ENCODE measurements around the gene SULT1A3. TPM values are rescaled to one million over a fixed set of nuclear protein-coding genes. Genes with fewer than 3 reads are reported as not detected.
"Not testable (repeated sequence)": the region's sequence is repeated elsewhere in the genome, so short reads cannot be mapped to it uniquely, and the experiment has no call there.

The SULT1A3 gene
- total RNA-seq, 1 donor from 2014 or later, result 33.0 TPM

DNA sequence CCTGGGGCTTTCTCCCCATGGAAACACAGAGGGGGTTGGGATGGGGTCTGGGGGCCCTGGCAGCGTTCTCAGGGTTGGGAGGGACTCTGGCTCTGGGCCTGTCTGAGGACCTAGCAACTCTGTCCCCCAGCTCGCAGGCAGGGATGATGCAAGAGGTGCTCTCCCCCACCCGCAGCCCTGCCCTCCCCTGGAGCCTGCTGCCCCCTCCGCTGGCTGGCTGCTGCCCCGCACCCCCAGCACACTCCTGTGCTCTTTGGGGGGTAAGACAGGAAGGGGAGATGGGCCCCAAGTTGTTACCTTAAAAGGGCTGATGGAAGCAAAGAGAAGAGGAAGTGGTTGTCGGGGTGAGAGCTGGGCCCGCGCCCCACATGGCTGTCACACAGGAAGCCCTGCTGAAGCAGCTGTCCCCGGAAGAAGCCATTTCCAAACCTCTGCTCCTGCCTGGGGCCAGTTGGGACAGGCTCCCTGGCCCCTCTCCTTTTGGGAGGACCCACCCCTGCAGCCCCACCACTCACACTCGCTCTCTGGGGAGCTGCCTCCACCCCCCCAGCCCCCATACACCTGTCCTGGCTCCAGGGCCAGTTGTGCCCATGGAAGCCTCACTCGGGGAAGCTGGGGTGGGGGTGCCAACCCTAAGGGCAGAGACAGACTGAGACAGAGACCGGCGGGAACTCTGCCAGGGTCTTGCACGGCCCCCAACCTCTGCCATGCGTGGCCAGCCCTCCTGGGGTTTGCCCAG is 13.2 kb upstream of the SULT1A3 start:
- TF ChIP-seq, protein P1, sequence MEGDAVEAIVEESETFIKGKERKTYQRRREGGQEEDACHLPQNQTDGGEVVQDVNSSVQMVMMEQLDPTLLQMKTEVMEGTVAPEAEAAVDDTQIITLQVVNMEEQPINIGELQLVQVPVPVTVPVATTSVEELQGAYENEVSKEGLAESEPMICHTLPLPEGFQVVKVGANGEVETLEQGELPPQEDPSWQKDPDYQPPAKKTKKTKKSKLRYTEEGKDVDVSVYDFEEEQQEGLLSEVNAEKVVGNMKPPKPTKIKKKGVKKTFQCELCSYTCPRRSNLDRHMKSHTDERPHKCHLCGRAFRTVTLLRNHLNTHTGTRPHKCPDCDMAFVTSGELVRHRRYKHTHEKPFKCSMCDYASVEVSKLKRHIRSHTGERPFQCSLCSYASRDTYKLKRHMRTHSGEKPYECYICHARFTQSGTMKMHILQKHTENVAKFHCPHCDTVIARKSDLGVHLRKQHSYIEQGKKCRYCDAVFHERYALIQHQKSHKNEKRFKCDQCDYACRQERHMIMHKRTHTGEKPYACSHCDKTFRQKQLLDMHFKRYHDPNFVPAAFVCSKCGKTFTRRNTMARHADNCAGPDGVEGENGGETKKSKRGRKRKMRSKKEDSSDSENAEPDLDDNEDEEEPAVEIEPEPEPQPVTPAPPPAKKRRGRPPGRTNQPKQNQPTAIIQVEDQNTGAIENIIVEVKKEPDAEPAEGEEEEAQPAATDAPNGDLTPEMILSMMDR (conservative IDR thresholded peaks at IDR 0.05), result no peak
- Mint-ChIP-seq H3K27ac (no peak overlapping the region), H3K36me3 (no peaks in the 10 kb centered on the region), H3K4me1 (ENCODE audit: unreplicated experiment) (peaks cover 5% of the 10 kb centered on the region), H3K27me3 (no peaks in the 10 kb centered on the region), H3K9me3 (no peaks in the 10 kb centered on the region), H3K4me3 (no peak overlapping the region)
- no peak for DNase-seq (ENCODE audit: extremely low spot score, unreplicated experiment)

DNA sequence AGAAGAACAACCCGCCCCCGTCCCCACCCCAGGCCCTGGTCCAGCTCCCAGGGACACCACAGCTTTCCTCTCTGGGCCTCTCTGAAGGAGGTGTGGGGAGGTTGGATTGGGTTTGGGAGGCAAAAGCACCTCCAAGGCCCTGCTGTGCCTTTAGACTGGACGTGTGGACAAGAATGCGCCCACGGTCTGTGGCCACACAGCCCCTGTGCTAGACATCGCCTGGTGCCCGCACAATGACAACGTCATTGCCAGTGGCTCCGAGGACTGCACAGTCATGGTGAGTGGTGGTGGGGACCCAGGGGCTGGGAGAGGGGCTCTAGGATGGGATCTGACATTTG is 12.6 kb upstream of the SULT1A3 start:
- Mint-ChIP-seq H3K4me3 (no peak overlapping the region), H3K27me3 (no peaks in the 10 kb centered on the region), H3K9me3 (no peaks in the 10 kb centered on the region), H3K36me3 (no peaks in the 10 kb centered on the region), H3K27ac (no peak overlapping the region), H3K4me1 (ENCODE audit: unreplicated experiment) (peaks cover 5% of the 10 kb centered on the region)
- DNase-seq (ENCODE audit: extremely low spot score, unreplicated experiment), result no peak
- TF ChIP-seq, protein P1 (conservative IDR thresholded peaks at IDR 0.05), result no peak

DNA sequence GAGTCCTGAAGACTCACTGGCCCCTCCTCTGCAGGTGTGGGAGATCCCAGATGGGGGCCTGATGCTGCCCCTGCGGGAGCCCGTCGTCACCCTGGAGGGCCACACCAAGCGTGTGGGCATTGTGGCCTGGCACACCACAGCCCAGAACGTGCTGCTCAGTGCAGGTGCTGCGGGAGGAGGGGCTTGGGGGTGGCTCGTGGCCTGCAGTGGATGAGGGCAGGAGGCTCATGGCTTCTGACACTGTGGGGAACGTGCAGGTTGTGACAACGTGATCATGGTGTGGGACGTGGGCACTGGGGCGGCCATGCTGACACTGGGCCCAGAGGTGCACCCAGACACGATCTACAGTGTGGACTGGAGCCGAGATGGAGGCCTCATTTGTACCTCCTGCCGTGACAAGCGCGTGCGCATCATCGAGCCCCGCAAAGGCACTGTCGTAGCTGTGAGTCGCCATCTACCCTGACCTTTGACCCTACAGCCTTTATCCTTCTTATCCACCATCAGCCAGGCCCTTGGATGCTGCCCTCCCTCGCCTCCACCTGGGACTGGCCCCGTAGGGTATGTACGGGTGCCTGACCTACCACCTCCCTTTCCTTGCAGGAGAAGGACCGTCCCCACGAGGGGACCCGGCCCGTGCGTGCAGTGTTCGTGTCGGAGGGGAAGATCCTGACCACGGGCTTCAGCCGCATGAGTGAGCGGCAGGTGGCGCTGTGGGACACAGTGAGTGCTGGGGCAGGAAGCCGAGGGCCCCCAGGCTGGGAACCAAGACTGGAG is 12.1 kb upstream of the SULT1A3 start:
- no peak overlapping the region for H3K4me3 Mint-ChIP-seq
- H3K27me3 Mint-ChIP-seq, result no peaks in the 10 kb centered on the region
- peaks cover 5% of the 10 kb centered on the region for H3K4me1 Mint-ChIP-seq (ENCODE audit: unreplicated experiment)
- no peaks in the 10 kb centered on the region for H3K36me3 Mint-ChIP-seq
- no peaks in the 10 kb centered on the region for H3K9me3 Mint-ChIP-seq
- peak; percentile 78 for DNase-seq (ENCODE audit: extremely low spot score, unreplicated experiment)
- H3K27ac Mint-ChIP-seq, result no peak overlapping the region
- TF ChIP-seq, protein P1 (conservative IDR thresholded peaks at IDR 0.05), result peak; percentile 65

DNA sequence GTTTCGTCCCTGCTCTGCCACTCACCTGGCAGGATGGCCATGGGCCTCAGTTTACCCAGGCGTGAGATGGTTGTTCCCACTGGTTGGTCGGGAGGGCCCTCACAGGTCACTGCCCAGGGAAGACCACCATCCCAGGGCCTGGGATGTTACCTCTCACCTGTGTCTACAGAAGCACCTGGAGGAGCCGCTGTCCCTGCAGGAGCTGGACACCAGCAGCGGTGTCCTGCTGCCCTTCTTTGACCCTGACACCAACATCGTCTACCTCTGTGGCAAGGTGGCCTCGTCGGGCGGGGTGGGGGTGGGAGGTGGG is 11.5 kb upstream of the SULT1A3 start:
- H3K4me1 Mint-ChIP-seq (ENCODE audit: unreplicated experiment), result peaks cover 5% of the 10 kb centered on the region
- no peaks in the 10 kb centered on the region for H3K9me3 Mint-ChIP-seq
- H3K27ac Mint-ChIP-seq, result no peak overlapping the region
- TF ChIP-seq, protein P1 (conservative IDR thresholded peaks at IDR 0.05), result no peak
- DNase-seq (ENCODE audit: extremely low spot score, unreplicated experiment), result no peak
- no peaks in the 10 kb centered on the region for H3K36me3 Mint-ChIP-seq
- H3K27me3 Mint-ChIP-seq, result no peaks in the 10 kb centered on the region
- no peak overlapping the region for H3K4me3 Mint-ChIP-seq

DNA sequence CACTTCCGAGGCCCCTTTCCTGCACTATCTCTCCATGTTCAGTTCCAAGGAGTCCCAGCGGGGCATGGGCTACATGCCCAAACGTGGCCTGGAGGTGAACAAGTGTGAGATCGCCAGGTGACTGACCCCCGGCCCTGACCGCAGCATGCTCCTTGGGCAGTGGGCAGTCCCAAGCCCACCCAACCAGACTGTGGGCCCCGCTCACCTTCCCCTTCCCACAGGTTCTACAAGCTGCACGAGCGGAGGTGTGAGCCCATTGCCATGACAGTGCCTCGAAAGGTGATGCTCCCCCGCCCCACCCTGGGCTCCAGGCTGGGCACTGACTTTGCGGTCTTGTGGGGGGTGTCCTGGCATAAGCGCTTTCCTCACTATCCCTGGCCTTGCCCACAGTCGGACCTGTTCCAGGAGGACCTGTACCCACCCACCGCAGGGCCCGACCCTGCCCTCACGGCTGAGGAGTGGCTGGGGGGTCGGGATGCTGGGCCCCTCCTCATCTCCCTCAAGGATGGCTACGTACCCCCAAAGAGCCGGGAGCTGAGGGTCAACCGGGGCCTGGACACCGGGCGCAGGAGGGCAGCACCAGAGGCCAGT is 11.0 kb upstream of the SULT1A3 start:
- TF ChIP-seq, protein P1 (conservative IDR thresholded peaks at IDR 0.05), result no peak
- no peak overlapping the region for H3K4me3 Mint-ChIP-seq
- no peak for DNase-seq (ENCODE audit: extremely low spot score, unreplicated experiment)
- peaks cover 5% of the 10 kb centered on the region for H3K4me1 Mint-ChIP-seq (ENCODE audit: unreplicated experiment)
- H3K9me3 Mint-ChIP-seq, result no peaks in the 10 kb centered on the region
- H3K27me3 Mint-ChIP-seq, result no peaks in the 10 kb centered on the region
- no peak overlapping the region for H3K27ac Mint-ChIP-seq
- no peaks in the 10 kb centered on the region for H3K36me3 Mint-ChIP-seq

DNA sequence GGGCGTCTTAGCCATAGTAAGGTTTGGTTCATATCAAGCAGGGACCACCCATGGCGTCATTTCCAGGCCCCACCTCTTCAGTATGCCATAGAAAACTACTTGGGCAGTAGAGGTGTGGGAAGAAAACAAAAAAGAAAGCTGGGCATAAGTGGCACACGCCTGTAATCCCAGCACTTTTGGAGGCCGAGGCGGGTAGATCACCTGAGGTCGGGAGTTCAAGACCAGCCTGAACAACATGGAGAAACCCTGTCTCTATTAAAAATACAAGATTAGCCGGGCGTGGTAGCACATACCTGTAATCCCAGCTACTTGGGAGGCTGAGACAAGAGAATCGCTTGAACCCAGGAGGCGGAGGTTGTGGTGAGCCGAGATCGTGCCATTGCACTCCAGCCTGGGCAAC is 7.9 kb upstream of the SULT1A3 start:
- not testable (repeated sequence) for H3K36me3 Mint-ChIP-seq; H3K27me3 Mint-ChIP-seq; H3K9me3 Mint-ChIP-seq; H3K27ac Mint-ChIP-seq; H3K4me3 Mint-ChIP-seq; DNase-seq (ENCODE audit: extremely low spot score, unreplicated experiment); H3K4me1 Mint-ChIP-seq (ENCODE audit: unreplicated experiment)

DNA sequence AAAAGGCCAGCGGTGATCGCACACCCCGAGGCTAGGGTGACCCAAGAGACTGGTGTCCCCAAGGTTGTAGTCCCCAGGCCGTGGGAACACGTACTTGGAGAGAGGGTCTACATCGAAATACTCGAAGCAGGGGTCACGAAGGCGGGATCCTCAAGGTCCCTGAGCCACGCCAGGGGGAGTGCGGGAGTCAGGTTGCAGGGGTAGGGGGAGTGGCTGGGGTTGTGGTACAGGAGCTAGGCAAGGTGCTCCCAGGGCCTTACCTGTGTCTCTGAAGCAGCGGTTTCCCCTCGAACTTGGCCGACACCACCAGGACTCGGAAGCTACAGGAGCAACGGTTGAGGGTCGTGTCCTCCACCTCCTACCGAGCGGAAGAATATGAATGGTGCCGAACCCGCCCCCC is 6.0 kb upstream of the SULT1A3 start:
- not testable (repeated sequence) for H3K27me3 Mint-ChIP-seq; H3K27ac Mint-ChIP-seq; H3K9me3 Mint-ChIP-seq; DNase-seq (ENCODE audit: extremely low spot score, unreplicated experiment); H3K4me1 Mint-ChIP-seq (ENCODE audit: unreplicated experiment); H3K4me3 Mint-ChIP-seq; H3K36me3 Mint-ChIP-seq

DNA sequence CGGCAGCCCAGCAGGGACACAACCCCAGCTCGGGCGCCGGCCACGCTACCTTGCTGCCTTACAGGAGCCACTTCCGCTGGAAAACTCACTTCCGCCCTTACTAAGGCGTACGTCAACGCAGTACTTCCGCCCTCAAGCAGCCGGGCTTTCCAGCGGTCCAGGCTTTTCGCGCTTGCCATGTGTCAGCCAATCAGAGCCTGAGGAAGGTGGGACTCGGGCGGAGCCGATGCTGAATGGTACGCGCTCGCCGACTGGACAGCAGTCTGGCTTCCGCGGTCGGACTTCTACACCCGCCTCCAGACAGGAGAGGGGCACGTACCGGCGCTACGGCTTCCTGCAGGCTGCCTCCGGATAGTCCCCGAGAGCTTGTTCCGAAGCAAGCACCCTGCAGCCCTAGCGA is 5.4 kb upstream of the SULT1A3 start, which contains the start of the genes BOLA2B and SLX1A:
Gene BOLA2B, minus strand, starts transcription at position 52 of the 400 bp plus-strand sequence. CDS start 71 bp downstream, outside the sequence.
Gene SLX1A, plus strand, starts transcription at position 261 of the 400 bp plus-strand sequence. CDS start 210 bp downstream, outside the sequence.
- not testable (repeated sequence) for H3K9me3 Mint-ChIP-seq; H3K36me3 Mint-ChIP-seq; H3K27me3 Mint-ChIP-seq; H3K4me3 Mint-ChIP-seq; H3K27ac Mint-ChIP-seq; DNase-seq (ENCODE audit: extremely low spot score, unreplicated experiment); H3K4me1 Mint-ChIP-seq (ENCODE audit: unreplicated experiment)

Data from type B pancreatic cell (in vitro differentiated cells).